22Rv1 (cell line): ENCODE results near the gene SARDH.

Experiments used
- H3K27ac ChIP-seq: fragments of 450-650 bp; 2 replicates; pipeline ENCODE4 v1.5.1; 2017
- ZFX ChIP-seq: fragments of 450-650 bp; IDR thresholded peaks from 2 replicates; pipeline ENCODE4 v1.6.1; 2017; ENCODE audit warnings: antibody characterized with exemption, borderline replicate concordance
- TF ChIP-seq, protein P1 (sequence below): fragments of 450-650 bp; IDR thresholded peaks from 2 replicates; pipeline ENCODE4 v1.5.1; 2017; ENCODE audit warnings: mild to moderate bottlenecking

The SARDH gene

DNA sequence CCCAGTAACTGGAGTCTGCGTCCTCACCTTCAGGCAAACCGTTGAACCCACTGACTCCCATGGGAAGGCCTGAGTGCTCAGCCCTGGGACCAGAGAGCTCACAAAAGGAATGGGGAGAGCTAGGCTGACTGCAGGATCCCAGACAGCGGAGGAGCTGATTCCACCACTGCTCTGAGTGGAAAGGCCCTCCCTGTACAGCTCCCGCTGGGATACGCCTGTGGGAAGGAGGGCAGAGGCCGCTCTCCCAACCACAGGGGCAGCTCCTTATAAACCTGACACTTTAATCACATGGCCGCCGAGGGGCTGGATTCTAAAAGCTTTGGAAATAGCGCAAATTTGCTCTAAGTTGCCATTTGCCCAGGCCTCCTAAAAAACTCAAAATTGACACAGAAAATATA is 64.9 kb downstream of the SARDH start:
- H3K27ac ChIP-seq, result no peak overlapping the region
- TF ChIP-seq, protein P1, sequence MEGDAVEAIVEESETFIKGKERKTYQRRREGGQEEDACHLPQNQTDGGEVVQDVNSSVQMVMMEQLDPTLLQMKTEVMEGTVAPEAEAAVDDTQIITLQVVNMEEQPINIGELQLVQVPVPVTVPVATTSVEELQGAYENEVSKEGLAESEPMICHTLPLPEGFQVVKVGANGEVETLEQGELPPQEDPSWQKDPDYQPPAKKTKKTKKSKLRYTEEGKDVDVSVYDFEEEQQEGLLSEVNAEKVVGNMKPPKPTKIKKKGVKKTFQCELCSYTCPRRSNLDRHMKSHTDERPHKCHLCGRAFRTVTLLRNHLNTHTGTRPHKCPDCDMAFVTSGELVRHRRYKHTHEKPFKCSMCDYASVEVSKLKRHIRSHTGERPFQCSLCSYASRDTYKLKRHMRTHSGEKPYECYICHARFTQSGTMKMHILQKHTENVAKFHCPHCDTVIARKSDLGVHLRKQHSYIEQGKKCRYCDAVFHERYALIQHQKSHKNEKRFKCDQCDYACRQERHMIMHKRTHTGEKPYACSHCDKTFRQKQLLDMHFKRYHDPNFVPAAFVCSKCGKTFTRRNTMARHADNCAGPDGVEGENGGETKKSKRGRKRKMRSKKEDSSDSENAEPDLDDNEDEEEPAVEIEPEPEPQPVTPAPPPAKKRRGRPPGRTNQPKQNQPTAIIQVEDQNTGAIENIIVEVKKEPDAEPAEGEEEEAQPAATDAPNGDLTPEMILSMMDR, result no peak
- TF ChIP-seq ZFX, result no peak

GRCh38 chr9:133672503-133673257 is 65.5 kb downstream of the SARDH start:
- no peak for TF ChIP-seq ZFX
- TF ChIP-seq, protein P1, result no peak
- H3K27ac ChIP-seq, result no peak overlapping the region

- TF ChIP-seq ZFX, result no peak
- TF ChIP-seq, protein P1, result no peak
- H3K27ac ChIP-seq, result no peak overlapping the region
These were observed 66.8 kb downstream of the SARDH start for GRCh38 chr9:133671371-133671770.

DNA sequence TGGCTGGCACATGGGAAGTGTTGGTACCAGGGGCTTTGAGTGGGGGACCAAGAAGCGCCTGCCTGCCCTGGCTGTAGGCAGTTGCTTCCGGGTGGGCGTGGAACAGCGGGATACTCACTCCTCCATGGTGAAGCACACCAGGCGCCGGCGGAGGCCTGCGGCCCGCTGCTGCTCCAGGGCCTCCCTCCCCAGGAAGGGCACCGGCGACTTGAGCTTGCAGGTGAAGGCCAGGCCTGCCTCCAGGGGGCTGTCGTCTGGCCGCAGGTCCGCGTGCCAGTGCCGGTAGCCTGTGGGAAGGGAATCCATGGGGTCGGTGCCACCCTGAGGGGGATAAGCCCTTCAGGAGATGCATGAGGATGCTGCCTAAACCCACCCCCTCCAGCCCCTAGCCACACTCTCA is 67.7 kb downstream of the SARDH start:
- no peak overlapping the region for H3K27ac ChIP-seq
- TF ChIP-seq ZFX, result no peak
- TF ChIP-seq, protein P1, result no peak

DNA sequence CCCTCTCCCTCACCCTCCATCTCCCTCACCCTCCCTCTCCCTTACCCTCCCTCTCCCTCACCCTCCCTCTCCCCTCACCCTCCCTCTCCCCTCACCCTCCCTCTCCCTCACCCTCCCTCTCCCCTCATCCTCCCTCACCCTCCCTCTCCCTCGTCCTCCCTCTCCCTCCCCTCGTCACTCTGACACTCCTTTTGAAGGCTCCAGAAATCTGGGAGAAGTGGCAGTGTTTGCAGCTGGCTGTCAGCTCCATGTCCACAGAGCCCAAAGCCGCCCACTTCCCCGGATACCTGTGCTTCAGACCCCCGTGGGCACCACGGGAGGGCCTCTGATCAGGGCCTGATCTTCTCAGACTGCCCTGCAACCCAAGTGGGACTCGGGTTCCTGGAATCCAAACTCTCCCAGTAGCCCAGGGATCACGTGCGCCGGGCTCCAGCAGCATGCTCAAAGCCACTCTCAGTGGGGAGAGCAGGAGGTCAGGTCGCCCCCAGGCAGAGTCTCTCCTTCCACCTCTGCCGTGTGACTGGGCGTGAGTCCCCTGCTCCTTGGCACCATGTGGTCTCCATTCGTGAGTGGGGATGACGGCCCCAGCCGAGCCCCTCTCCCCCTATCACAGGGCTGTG is 68.9 kb downstream of the SARDH start:
- TF ChIP-seq, protein P1, result no peak
- TF ChIP-seq ZFX, result no peak
- H3K27ac ChIP-seq, result no peak overlapping the region

GRCh38 chr9:133667759-133668450 is 70.2 kb downstream of the SARDH start:
- no peak for TF ChIP-seq ZFX
- TF ChIP-seq, protein P1, result no peak
- no peak overlapping the region for H3K27ac ChIP-seq

GRCh38 chr9:133666845-133667244 is 71.3 kb downstream of the SARDH start:
- TF ChIP-seq, protein P1, result no peak
- no peak for TF ChIP-seq ZFX
- H3K27ac ChIP-seq, result no peak overlapping the region
